Liver (tissue), 9 donors: Measurements from ENCODE around the gene S100PBP. TPM values are rescaled to one million over a fixed set of nuclear protein-coding genes. Genes with fewer than 3 reads are reported as not detected.

Source experiments
- DNase-seq: peaks from one replicate; pipeline ENCODE4 v3.0.0-alpha.2; 2017; ENCODE audit warnings: low spot score
- H3K27ac ChIP-seq, 2 donors: one replicate each; pipeline ENCODE4 v1.7.0; 2013; ENCODE audit warnings: inconsistent platforms in 2 of 2, low read length in 2 of 2, control low read depth in 1 of 2, low read depth in 1 of 2, mild to moderate bottlenecking in 1 of 2
- H3K27me3 ChIP-seq, 4 donors: one replicate each; pipeline versions ENCODE4 v1.6.1 to v1.7.0; 2013; ENCODE audit warnings: low read length in 3 of 4, inconsistent platforms in 1 of 4, mild to moderate bottlenecking in 1 of 4, moderate library complexity in 1 of 4; ENCODE audit not compliant: control insufficient read depth in 4 of 4, insufficient read depth in 4 of 4
- H3K36me3 ChIP-seq, 4 donors: one replicate each; pipeline versions ENCODE4 v1.6.1 to v1.7.0; 2013; ENCODE audit warnings: low read length in 3 of 4, mild to moderate bottlenecking in 3 of 4, low read depth in 1 of 4, moderate library complexity in 1 of 4; ENCODE audit not compliant: control insufficient read depth in 4 of 4, insufficient read depth in 3 of 4
- H3K4me1 ChIP-seq, 4 donors: one replicate each; pipeline versions ENCODE4 v1.6.1 to v1.7.0; 2013; ENCODE audit warnings: low read length in 3 of 4, mild to moderate bottlenecking in 3 of 4, moderate library complexity in 1 of 4; ENCODE audit not compliant: control insufficient read depth in 4 of 4, insufficient read depth in 4 of 4
- H3K4me3 ChIP-seq, 3 donors: one replicate each; pipeline versions ENCODE4 v1.6.1 to v1.7.0; 2013; ENCODE audit warnings: low read length in 3 of 3, control low read depth in 1 of 3, low read depth in 1 of 3, mild to moderate bottlenecking in 1 of 3
- H3K9ac ChIP-seq, 2 donors: one replicate each; pipeline ENCODE4 v1.7.0; 2013; ENCODE audit warnings: low read length in 2 of 2, mild to moderate bottlenecking in 2 of 2, moderate library complexity in 2 of 2, control low read depth in 1 of 2, low read depth in 1 of 2
- H3K9me3 ChIP-seq, 4 donors: one replicate each; pipeline versions ENCODE4 v1.6.1 to v1.7.0; 2013; ENCODE audit warnings: low read length in 3 of 4; ENCODE audit not compliant: control insufficient read depth in 4 of 4
- EGR1 ChIP-seq, 2 donors: IDR thresholded peaks; 2 replicates each; pipeline ENCODE4 v1.6.1; 2016 to 2018; ENCODE audit warnings: antibody characterized with exemption in 2 of 2, low read depth in 2 of 2
- FOXA1 ChIP-seq: IDR thresholded peaks from 2 replicates; pipeline ENCODE4 v1.6.1; 2016; ENCODE audit warnings: antibody characterized with exemption
- GABPA ChIP-seq, 2 donors: IDR thresholded peaks in 1 of 2; conservative IDR thresholded peaks in 1 of 2; 2 replicates each; pipeline ENCODE4 v1.6.1; 2016; ENCODE audit warnings: antibody characterized with exemption in 2 of 2, mild to moderate bottlenecking in 1 of 2, moderate library complexity in 1 of 2
- HNF4A ChIP-seq, 2 donors: conservative IDR thresholded peaks; 2 replicates each; pipeline ENCODE4 v1.6.1; 2016; ENCODE audit warnings: antibody characterized with exemption in 2 of 2, mild to moderate bottlenecking in 2 of 2
- HNF4G ChIP-seq: IDR thresholded peaks from 2 replicates; pipeline ENCODE4 v1.6.1; 2016; ENCODE audit warnings: antibody characterized with exemption
- JUND ChIP-seq, 2 donors: IDR thresholded peaks; 2 replicates each; pipeline ENCODE4 v1.6.1; 2016; ENCODE audit warnings: antibody characterized with exemption in 2 of 2
- NR2F2 ChIP-seq: IDR thresholded peaks from 2 replicates; pipeline ENCODE4 v1.6.1; 2016; ENCODE audit warnings: antibody characterized with exemption
- RAD21 ChIP-seq, 2 donors: IDR thresholded peaks; 2 replicates each; pipeline ENCODE4 v1.6.1; 2016; ENCODE audit warnings: antibody characterized with exemption in 2 of 2, mild to moderate bottlenecking in 2 of 2
- RXRA ChIP-seq, 2 donors: IDR thresholded peaks; 2 replicates each; pipeline ENCODE4 v1.6.1; 2017 to 2018; ENCODE audit warnings: antibody characterized with exemption in 2 of 2, mild to moderate bottlenecking in 1 of 2
- YY1 ChIP-seq: IDR thresholded peaks from 2 replicates; pipeline ENCODE4 v1.6.1; 2016; ENCODE audit warnings: antibody characterized with exemption, mild to moderate bottlenecking
- WGBS: extraction: QIAGEN DNeasy Blood & Tissue Kit; methylation state at CpG from one replicate; pipeline ENCODE4 v1.1.7; 2013; 5-methylcytosine and 5-hydroxymethylcytosine counted together
- polyA plus RNA-seq, 2 donors: library from polyadenylated mRNA; stranded (reverse) in 1 of 2; unstranded in 1 of 2; fragments of 200-250 nt in 1 of 2; fragments of >200 nt in 1 of 2; fragmentation: Nextera tagmentation in 1 of 2; extraction: Ambion mirVana in 1 of 2; gene quantifications; one replicate each; pipeline versions ENCODE4 v1.2.1 to v1.2.3, GENCODE V29; 2013 to 2015
- total RNA-seq, 2 donors: library from RNA; depleted of rRNA; stranded (reverse); fragments of >200 nt; gene quantifications; one replicate each; pipeline ENCODE4 v1.2.3, GENCODE V29; 2014
- TF ChIP-seq, protein P1 (sequence below): IDR thresholded peaks from 2 replicates; pipeline ENCODE4 v1.6.1; 2016; ENCODE audit warnings: antibody characterized with exemption
- TF ChIP-seq, protein P2 (sequence below): fragments of 150-350 bp; IDR thresholded peaks from 2 replicates; pipeline ENCODE4 v1.5.1; 2017; ENCODE audit warnings: improper control_type of control experiment, low read depth, low read length; ENCODE audit not compliant: missing input control
- TF ChIP-seq, protein P3 (sequence below): IDR thresholded peaks from 2 replicates; pipeline ENCODE4 v1.6.1; 2016; ENCODE audit warnings: antibody characterized with exemption
- TF ChIP-seq, protein P4 (sequence below): IDR thresholded peaks from 2 replicates; pipeline ENCODE4 v1.6.1; 2016; ENCODE audit warnings: antibody characterized with exemption, mild to moderate bottlenecking
- donor health status: healthy.
- donor health status: healthy.
- donor health status: healthy.
- donor health status: healthy.
- donor health status: healthy.

Gene S100PBP
- total and polyA plus RNA-seq, 4 donors: 1.9 to 24.8 (median 11.1) TPM

DNA sequence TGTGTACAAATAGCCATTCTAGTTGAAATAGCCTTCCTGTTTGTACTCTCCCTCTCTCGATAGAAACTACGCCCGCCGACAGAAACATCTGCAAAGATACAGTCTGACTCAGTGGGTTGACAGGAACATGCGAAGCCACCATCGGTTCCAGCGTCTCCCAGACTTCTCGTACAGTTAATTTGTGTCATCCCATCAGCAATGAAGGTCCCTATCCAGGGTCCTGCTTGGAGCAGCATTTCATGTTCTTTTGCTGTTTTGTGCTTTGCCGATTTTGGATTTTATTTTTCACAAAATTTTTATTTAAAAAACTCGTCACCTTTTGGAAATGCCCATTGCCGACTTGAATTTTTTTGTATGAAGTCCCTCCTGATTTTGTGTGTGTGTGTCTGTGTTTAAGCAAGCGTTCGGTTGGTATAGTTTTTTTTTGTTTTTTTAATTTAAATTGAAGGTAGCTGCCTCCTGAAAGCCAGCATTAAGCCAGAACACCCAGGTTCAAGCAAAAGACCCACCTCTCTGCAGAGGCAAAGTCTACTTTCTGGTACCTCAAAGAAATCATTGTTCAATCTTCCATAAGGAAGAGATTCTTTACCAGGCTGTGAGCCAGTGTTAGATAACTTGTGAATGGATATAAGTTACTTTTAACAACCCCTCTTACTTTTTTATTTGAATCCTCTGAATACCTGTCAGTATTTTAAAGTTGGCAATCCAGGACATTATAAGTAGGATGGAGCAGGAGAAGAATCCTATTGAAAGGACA lies 38.6 kb downstream of the S100PBP start:
- peaks cover 2 to 36% (median 26%) of the 10 kb centered on the region in 4 donors for H3K36me3 ChIP-seq
- WGBS: 82% methylated on average over 13 of the region's 13 CpGs
- H3K4me3 ChIP-seq: no peak overlapping the region
- H3K4me1 ChIP-seq: peaks cover 0 to 8% (median 6%) of the 10 kb centered on the region in 4 donors
- no peaks in the 10 kb centered on the region for H3K27me3 ChIP-seq
- TF ChIP-seq RXRA (IDR thresholded peaks at IDR 0.05): no peak
- TF ChIP-seq JUND (IDR thresholded peaks at IDR 0.05): no peak
- no peak for TF ChIP-seq GABPA (IDR thresholded peaks at IDR 0.05 in 1 of 2, conservative IDR thresholded peaks at IDR 0.05 in 1 of 2)
- TF ChIP-seq, protein P1, sequence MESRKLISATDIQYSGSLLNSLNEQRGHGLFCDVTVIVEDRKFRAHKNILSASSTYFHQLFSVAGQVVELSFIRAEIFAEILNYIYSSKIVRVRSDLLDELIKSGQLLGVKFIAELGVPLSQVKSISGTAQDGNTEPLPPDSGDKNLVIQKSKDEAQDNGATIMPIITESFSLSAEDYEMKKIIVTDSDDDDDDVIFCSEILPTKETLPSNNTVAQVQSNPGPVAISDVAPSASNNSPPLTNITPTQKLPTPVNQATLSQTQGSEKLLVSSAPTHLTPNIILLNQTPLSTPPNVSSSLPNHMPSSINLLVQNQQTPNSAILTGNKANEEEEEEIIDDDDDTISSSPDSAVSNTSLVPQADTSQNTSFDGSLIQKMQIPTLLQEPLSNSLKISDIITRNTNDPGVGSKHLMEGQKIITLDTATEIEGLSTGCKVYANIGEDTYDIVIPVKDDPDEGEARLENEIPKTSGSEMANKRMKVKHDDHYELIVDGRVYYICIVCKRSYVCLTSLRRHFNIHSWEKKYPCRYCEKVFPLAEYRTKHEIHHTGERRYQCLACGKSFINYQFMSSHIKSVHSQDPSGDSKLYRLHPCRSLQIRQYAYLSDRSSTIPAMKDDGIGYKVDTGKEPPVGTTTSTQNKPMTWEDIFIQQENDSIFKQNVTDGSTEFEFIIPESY: no peak
- TF ChIP-seq YY1: no peak
- TF ChIP-seq, protein P2, sequence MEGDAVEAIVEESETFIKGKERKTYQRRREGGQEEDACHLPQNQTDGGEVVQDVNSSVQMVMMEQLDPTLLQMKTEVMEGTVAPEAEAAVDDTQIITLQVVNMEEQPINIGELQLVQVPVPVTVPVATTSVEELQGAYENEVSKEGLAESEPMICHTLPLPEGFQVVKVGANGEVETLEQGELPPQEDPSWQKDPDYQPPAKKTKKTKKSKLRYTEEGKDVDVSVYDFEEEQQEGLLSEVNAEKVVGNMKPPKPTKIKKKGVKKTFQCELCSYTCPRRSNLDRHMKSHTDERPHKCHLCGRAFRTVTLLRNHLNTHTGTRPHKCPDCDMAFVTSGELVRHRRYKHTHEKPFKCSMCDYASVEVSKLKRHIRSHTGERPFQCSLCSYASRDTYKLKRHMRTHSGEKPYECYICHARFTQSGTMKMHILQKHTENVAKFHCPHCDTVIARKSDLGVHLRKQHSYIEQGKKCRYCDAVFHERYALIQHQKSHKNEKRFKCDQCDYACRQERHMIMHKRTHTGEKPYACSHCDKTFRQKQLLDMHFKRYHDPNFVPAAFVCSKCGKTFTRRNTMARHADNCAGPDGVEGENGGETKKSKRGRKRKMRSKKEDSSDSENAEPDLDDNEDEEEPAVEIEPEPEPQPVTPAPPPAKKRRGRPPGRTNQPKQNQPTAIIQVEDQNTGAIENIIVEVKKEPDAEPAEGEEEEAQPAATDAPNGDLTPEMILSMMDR: no peak
- H3K9me3 ChIP-seq: no peaks in the 10 kb centered on the region
- no peak overlapping the region for H3K27ac ChIP-seq
- H3K9ac ChIP-seq: no peak overlapping the region
- DNase-seq: no peak

DNA sequence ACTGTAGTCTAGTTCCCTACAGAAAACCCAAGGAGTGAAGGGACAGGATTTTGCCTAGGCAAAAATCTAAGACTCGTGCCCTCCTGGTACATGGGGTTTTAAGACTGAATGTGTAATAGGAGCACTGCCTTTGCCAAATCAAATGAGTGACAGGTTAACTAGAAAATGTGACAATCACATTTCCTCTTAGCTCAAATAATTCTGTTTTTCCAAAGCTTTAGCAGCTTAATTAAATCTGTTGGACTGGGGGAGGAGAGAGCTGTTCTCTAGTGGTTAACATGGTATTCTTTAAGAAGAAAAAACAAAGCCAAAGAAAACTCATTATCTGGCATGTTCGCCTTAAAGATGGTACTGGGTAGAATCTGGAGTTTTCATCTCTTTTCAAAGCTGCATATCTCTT lies 40.7 kb downstream of the S100PBP start:
- Histone ChIP-seq H3K36me3 (peaks cover 2 to 43% (median 25%) of the 10 kb centered on the region in 4 donors), H3K27me3 (no peaks in the 10 kb centered on the region), H3K27ac (no peak overlapping the region), H3K9ac (no peak overlapping the region), H3K9me3 (no peaks in the 10 kb centered on the region), H3K4me1 (peaks cover 0 to 13% (median 6%) of the 10 kb centered on the region in 4 donors), H3K4me3 (no peak overlapping the region)
- no peak for DNase-seq
- WGBS: 93% methylated on average over 2 of the region's 2 CpGs
- TF ChIP-seq HNF4G: no peak
- TF ChIP-seq, protein P1: no peak
- TF ChIP-seq NR2F2: no peak
- TF ChIP-seq FOXA1: no peak

- H3K4me3 ChIP-seq: no peak overlapping the region
- peaks cover 0 to 40% (median 21%) of the 10 kb centered on the region in 4 donors for H3K36me3 ChIP-seq
- H3K4me1 ChIP-seq: peaks cover 4 to 17% (median 10%) of the 10 kb centered on the region in 4 donors
- no peak overlapping the region for H3K9ac ChIP-seq
- no peaks in the 10 kb centered on the region for H3K9me3 ChIP-seq
- WGBS: 95% methylated on average over 7 of the region's 7 CpGs
- no peaks in the 10 kb centered on the region for H3K27me3 ChIP-seq
- no peak overlapping the region for H3K27ac ChIP-seq
- no peak for DNase-seq
- TF ChIP-seq NR2F2 (no peak), HNF4G (no peak), RAD21 (IDR thresholded peaks at IDR 0.05) (no peak), HNF4A (conservative IDR thresholded peaks at IDR 0.05) (no peak), EGR1 (IDR thresholded peaks at IDR 0.05; ENCODE audit: low read depth in 2 of 2) (no peak), YY1 (no peak)
- TF ChIP-seq, protein P3, sequence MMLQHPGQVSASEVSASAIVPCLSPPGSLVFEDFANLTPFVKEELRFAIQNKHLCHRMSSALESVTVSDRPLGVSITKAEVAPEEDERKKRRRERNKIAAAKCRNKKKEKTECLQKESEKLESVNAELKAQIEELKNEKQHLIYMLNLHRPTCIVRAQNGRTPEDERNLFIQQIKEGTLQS: no peak
- TF ChIP-seq, protein P4, sequence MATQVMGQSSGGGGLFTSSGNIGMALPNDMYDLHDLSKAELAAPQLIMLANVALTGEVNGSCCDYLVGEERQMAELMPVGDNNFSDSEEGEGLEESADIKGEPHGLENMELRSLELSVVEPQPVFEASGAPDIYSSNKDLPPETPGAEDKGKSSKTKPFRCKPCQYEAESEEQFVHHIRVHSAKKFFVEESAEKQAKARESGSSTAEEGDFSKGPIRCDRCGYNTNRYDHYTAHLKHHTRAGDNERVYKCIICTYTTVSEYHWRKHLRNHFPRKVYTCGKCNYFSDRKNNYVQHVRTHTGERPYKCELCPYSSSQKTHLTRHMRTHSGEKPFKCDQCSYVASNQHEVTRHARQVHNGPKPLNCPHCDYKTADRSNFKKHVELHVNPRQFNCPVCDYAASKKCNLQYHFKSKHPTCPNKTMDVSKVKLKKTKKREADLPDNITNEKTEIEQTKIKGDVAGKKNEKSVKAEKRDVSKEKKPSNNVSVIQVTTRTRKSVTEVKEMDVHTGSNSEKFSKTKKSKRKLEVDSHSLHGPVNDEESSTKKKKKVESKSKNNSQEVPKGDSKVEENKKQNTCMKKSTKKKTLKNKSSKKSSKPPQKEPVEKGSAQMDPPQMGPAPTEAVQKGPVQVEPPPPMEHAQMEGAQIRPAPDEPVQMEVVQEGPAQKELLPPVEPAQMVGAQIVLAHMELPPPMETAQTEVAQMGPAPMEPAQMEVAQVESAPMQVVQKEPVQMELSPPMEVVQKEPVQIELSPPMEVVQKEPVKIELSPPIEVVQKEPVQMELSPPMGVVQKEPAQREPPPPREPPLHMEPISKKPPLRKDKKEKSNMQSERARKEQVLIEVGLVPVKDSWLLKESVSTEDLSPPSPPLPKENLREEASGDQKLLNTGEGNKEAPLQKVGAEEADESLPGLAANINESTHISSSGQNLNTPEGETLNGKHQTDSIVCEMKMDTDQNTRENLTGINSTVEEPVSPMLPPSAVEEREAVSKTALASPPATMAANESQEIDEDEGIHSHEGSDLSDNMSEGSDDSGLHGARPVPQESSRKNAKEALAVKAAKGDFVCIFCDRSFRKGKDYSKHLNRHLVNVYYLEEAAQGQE: no peak
- TF ChIP-seq, protein P2: no peak
Observed at GRCh38 chr1:32858791-32859190, 41.3 kb downstream of the S100PBP start.
